ENCODE measurements around the gene LAMP2.

DNA sequence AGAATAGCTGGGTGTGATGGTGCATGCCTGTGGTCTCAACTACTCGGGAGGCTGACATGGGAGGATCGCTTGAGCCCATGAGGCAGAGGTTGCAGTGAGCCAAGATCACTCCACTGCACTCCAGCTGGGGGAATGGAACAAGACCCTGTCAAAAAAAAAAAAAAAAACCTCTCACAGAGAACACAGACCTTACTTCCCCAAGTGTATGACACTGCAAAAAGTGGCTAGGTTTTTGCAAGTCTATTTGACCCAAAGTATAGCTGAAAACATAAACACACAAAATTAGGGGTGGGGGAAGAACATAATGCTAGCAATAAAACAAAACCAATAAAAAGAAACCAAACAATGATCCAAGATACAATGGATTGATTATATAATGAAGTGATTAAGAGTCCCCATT lies 6.7 kb downstream of the LAMP2 start:
- TF ChIP-seq POLR2A (IDR thresholded peaks at IDR 0.05), result no peak
- TF ChIP-seq, protein P1, sequence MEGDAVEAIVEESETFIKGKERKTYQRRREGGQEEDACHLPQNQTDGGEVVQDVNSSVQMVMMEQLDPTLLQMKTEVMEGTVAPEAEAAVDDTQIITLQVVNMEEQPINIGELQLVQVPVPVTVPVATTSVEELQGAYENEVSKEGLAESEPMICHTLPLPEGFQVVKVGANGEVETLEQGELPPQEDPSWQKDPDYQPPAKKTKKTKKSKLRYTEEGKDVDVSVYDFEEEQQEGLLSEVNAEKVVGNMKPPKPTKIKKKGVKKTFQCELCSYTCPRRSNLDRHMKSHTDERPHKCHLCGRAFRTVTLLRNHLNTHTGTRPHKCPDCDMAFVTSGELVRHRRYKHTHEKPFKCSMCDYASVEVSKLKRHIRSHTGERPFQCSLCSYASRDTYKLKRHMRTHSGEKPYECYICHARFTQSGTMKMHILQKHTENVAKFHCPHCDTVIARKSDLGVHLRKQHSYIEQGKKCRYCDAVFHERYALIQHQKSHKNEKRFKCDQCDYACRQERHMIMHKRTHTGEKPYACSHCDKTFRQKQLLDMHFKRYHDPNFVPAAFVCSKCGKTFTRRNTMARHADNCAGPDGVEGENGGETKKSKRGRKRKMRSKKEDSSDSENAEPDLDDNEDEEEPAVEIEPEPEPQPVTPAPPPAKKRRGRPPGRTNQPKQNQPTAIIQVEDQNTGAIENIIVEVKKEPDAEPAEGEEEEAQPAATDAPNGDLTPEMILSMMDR (IDR thresholded peaks at IDR 0.05), result no peak

All from body of pancreas (tissue), 4 donors.